ENCODE results near the gene SYT17.

GRCh38 chr16:19254611-19255010 lies 86.6 kb downstream of the SYT17 start:
- no peak for TF ChIP-seq CTCF (IDR thresholded peaks at IDR 0.05; ENCODE audit: low read depth, low read length)
- TF ChIP-seq EZH2phosphoT487 (IDR thresholded peaks at IDR 0.05; ENCODE audit: low read depth): no peak

Data from OCI-LY3 (cell line).